SU-DHL-6 (cell line): Measurements from ENCODE around the gene CDC42EP1.
A peak's percentile ranks its signal among the peaks of the same experiment; 100 is the strongest.

Experiments used
- H2AFZ ChIP-seq: fragments of 200-600 bp; sonication (generic); 2 replicates; pipeline ENCODE4 v1.6.1; 2014; ENCODE audit warnings: low read depth, mild to moderate bottlenecking, moderate library complexity, mixed read lengths, antibody characterized with exemption, low read length; ENCODE audit not compliant: severe bottlenecking
- H3F3A ChIP-seq: fragments of 200-600 bp; shearing (Covaris generic); 2 replicates; pipeline ENCODE4 v1.6.0; 2016; ENCODE audit warnings: antibody characterized with exemption, mild to moderate bottlenecking; ENCODE audit not compliant: insufficient read depth
- H3K27ac ChIP-seq: fragments of 200-600 bp; sonication (generic); 2 replicates; pipeline ENCODE4 v1.5.1; 2016; ENCODE audit warnings: low read depth, mild to moderate bottlenecking, low read length, moderate library complexity, mixed read lengths
- H3K27me3 ChIP-seq: fragments of 200-600 bp; sonication (generic), shearing (Covaris generic); 2 replicates; pipeline ENCODE4 v1.6.0; 2014; ENCODE audit warnings: mild to moderate bottlenecking, low read length
- H3K36me3 ChIP-seq: fragments of 200-600 bp; sonication (generic); 2 replicates; pipeline ENCODE4 v1.6.1; 2014; ENCODE audit warnings: mild to moderate bottlenecking, low read length, mixed read lengths
- H3K4me2 ChIP-seq: fragments of 300-600, 200-600 bp; shearing (Covaris generic), sonication (generic); 2 replicates; pipeline ENCODE4 v1.6.0; 2014; ENCODE audit warnings: low read length, low read depth, mild to moderate bottlenecking; ENCODE audit not compliant: poor library complexity, severe bottlenecking
- H3K4me3 ChIP-seq: fragments of 200-600 bp; sonication (generic); 2 replicates; pipeline ENCODE4 v1.5.1; 2014; ENCODE audit warnings: antibody characterized with exemption, low read length, mild to moderate bottlenecking, mixed read lengths; ENCODE audit not compliant: insufficient read depth, poor library complexity, severe bottlenecking
- H3K79me2 ChIP-seq: fragments of 200-600 bp; sonication (generic); 2 replicates; pipeline ENCODE4 v1.6.1; 2014; ENCODE audit warnings: mild to moderate bottlenecking, low read length, moderate library complexity; ENCODE audit not compliant: insufficient read depth
- H3K9ac ChIP-seq: fragments of 200-600 bp; sonication (generic); 2 replicates; pipeline ENCODE4 v1.7.0; 2014; ENCODE audit warnings: mild to moderate bottlenecking, low read length
- H3K9me2 ChIP-seq: fragments of 200-600 bp; sonication (generic); replicated peaks from 2 replicates; pipeline ENCODE4 v1.6.1; 2014; ENCODE audit warnings: low read length; ENCODE audit not compliant: insufficient read depth
- H3K9me3 ChIP-seq: fragments of 200-600 bp; sonication (generic); 2 replicates; pipeline ENCODE4 v1.6.1; 2014; ENCODE audit warnings: low read length, mixed read lengths; ENCODE audit not compliant: insufficient read depth
- H4K20me1 ChIP-seq: fragments of 200-600 bp; sonication (generic); 2 replicates; pipeline ENCODE4 v1.6.1; 2014; ENCODE audit warnings: low read depth, mild to moderate bottlenecking, antibody characterized with exemption, low read length, moderate library complexity, mixed read lengths
- CTCF ChIP-seq: fragments of 200-600 bp; sonication (generic); IDR thresholded peaks from one replicate; pipeline ENCODE4 v1.5.1; 2017; ENCODE audit warnings: antibody characterized with exemption, mild to moderate bottlenecking, low read length, moderate library complexity; ENCODE audit not compliant: insufficient read depth, poor library complexity, severe bottlenecking
- EZH2phosphoT487 ChIP-seq: fragments of 200-600 bp; sonication (generic), shearing (Covaris generic); conservative IDR thresholded peaks from 2 replicates; pipeline ENCODE4 v1.6.1; 2018; ENCODE audit warnings: mild to moderate bottlenecking, antibody characterized with exemption, low read length, moderate library complexity, mixed read lengths

CDC42EP1 gene

GRCh38 chr22:37618674-37619073 is 58.4 kb downstream of the CDC42EP1 start:
- TF ChIP-seq EZH2phosphoT487 = no peak
- no peak for TF ChIP-seq CTCF
- Histone ChIP-seq H3K4me2 (peak overlapping the region; percentile 53), H3K4me3 (no peak overlapping the region), H3K9ac (peak overlapping the region; percentile 52), H3K36me3 (no peaks in the 10 kb centered on the region), H3F3A (0 out of 2 replicates have a peak, but pooled peaks cover 4% of the 10 kb centered on the region), H3K9me2 (no peaks in the 10 kb centered on the region), H4K20me1 (no peaks in the 10 kb centered on the region), H3K9me3 (no peaks in the 10 kb centered on the region), H3K27ac (peak overlapping the region; percentile 85), H3K79me2 (no peaks in the 10 kb centered on the region), H3K27me3 (no peaks in the 10 kb centered on the region), H2AFZ (no peak overlapping the region)
